Hepatocyte (in vitro differentiated cells): ENCODE results near the gene NEK1.

Source experiments
- EZH2phosphoT487 ChIP-seq: fragments of 200-600 bp; sonication (generic); IDR thresholded peaks from one replicate; pipeline ENCODE4 v1.6.1; 2018; ENCODE audit warnings: antibody characterized with exemption, mild to moderate bottlenecking, low read depth, moderate library complexity; ENCODE audit not compliant: unreplicated experiment, severe bottlenecking
- TF ChIP-seq, protein P1 (sequence below): fragments of 200-600 bp; sonication (generic); IDR thresholded peaks from 2 replicates; pipeline ENCODE4 v1.5.1; 2016; ENCODE audit warnings: antibody characterized with exemption, mild to moderate bottlenecking; ENCODE audit not compliant: poor library complexity

DNA sequence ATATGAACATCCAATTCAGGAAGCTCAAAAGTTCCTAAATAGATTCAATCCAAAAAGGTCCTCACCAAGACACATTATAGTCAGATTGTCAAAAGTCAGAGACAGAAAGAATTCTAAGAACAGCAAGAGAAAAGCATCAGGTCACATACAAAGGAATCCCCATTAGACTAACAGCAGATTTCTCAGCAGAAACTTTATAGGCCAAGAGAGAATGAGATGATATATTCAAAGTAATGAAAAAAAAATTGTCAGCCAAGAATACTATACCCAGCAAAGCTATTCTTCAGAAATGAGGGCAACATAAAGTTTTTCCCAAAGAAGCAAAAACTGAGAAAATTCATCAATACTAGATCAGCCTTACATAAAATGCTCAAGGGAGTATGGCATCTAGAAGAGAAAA lies 235.0 kb downstream of the NEK1 start:
- TF ChIP-seq, protein P1, sequence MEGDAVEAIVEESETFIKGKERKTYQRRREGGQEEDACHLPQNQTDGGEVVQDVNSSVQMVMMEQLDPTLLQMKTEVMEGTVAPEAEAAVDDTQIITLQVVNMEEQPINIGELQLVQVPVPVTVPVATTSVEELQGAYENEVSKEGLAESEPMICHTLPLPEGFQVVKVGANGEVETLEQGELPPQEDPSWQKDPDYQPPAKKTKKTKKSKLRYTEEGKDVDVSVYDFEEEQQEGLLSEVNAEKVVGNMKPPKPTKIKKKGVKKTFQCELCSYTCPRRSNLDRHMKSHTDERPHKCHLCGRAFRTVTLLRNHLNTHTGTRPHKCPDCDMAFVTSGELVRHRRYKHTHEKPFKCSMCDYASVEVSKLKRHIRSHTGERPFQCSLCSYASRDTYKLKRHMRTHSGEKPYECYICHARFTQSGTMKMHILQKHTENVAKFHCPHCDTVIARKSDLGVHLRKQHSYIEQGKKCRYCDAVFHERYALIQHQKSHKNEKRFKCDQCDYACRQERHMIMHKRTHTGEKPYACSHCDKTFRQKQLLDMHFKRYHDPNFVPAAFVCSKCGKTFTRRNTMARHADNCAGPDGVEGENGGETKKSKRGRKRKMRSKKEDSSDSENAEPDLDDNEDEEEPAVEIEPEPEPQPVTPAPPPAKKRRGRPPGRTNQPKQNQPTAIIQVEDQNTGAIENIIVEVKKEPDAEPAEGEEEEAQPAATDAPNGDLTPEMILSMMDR: no peak
- no peak for TF ChIP-seq EZH2phosphoT487
